Measurements from ENCODE around the gene C11orf98. TPM values are rescaled to one million over a fixed set of nuclear protein-coding genes. Genes with fewer than 3 reads are reported as not detected.
A peak's percentile ranks its signal among the peaks of the same experiment; 100 is the strongest.

The C11orf98 gene
- total and polyA plus RNA-seq, 2 of the 13 experiments (the other 11 are each of a cell fraction or from before 2014, with no cell fraction given) = 30.4 to 91.8 TPM

- TF ChIP-seq ZNF609 (CRISPR knock-in tag; IDR thresholded peaks at IDR 0.05; ENCODE audit: borderline replicate concordance) (no peak), ZNF33B (CRISPR knock-in tag; IDR thresholded peaks at IDR 0.05) (no peak), SMAD9 (CRISPR knock-in tag; IDR thresholded peaks at IDR 0.05) (0 out of 2 replicates have a peak, but pooled peaks have one; percentile 7), DNMT3B (CRISPR knock-in tag; conservative IDR thresholded peaks at IDR 0.05) (no peak), IKZF1 (IDR thresholded peaks at IDR 0.05) (no peak), ZNF44 (CRISPR knock-in tag; IDR thresholded peaks at IDR 0.05) (no peak), MNT (IDR thresholded peaks at IDR 0.05) (no peak), ZNF558 (CRISPR knock-in tag; IDR thresholded peaks at IDR 0.05; ENCODE audit: borderline replicate concordance) (no peak), RFX5 (IDR thresholded peaks at IDR 0.05; ENCODE audit: low read depth, low read length) (0 out of 2 replicates have a peak, but pooled peaks have one; percentile 9), RELA (CRISPR knock-in tag; IDR thresholded peaks at IDR 0.05) (no peak), NCOR1 (IDR thresholded peaks at IDR 0.05; ENCODE audit: borderline replicate concordance, low read length) (no peak), NFKB2 (CRISPR knock-in tag; IDR thresholded peaks at IDR 0.05; ENCODE audit: borderline replicate concordance) (no peak), CEBPG (CRISPR knock-in tag; IDR thresholded peaks at IDR 0.05) (no peak), ZNF484 (CRISPR knock-in tag; IDR thresholded peaks at IDR 0.05; ENCODE audit: borderline replicate concordance, low read depth) (no peak), ZFP91 (CRISPR knock-in tag; IDR thresholded peaks at IDR 0.05; ENCODE audit: borderline replicate concordance) (no peak; the same call in 1 of the 2 replicates), ZBTB42 (CRISPR knock-in tag; IDR thresholded peaks at IDR 0.05) (peak; percentile 24; the same call in 1 of the 2 replicates), ZNF616 (CRISPR knock-in tag; IDR thresholded peaks at IDR 0.05; ENCODE audit: low read depth) (no peak), YEATS2 (CRISPR knock-in tag; IDR thresholded peaks at IDR 0.05; ENCODE audit: borderline replicate concordance) (no peak), ZNF232 (CRISPR knock-in tag; IDR thresholded peaks at IDR 0.05; ENCODE audit: borderline replicate concordance) (no peak), ZNF850 (CRISPR knock-in tag; conservative IDR thresholded peaks at IDR 0.05) (no peak), JUNB (CRISPR knock-in tag; IDR thresholded peaks at IDR 0.05; ENCODE audit: borderline replicate concordance) (no peak), ZMYM2 (CRISPR knock-in tag; IDR thresholded peaks at IDR 0.05) (peak; percentile 56; the same call in 1 of the 2 replicates)
Observed at GRCh38 chr11:62671236-62671607, 6.2 kb upstream of the C11orf98 start (continued).

Measured in HepG2 (cell line).